ENCODE results near the gene RAX2. TPM values are rescaled to one million over a fixed set of nuclear protein-coding genes. Genes with fewer than 3 reads are reported as not detected.

The RAX2 gene
- total RNA-seq, 1 donor from 2014 or later: not detected

- intact Hi-C loops (cut with micrococcal nuclease): no loop called here
Observed at GRCh38 chr19:3733549-3734309, 38.3 kb downstream of the RAX2 start.

DNA sequence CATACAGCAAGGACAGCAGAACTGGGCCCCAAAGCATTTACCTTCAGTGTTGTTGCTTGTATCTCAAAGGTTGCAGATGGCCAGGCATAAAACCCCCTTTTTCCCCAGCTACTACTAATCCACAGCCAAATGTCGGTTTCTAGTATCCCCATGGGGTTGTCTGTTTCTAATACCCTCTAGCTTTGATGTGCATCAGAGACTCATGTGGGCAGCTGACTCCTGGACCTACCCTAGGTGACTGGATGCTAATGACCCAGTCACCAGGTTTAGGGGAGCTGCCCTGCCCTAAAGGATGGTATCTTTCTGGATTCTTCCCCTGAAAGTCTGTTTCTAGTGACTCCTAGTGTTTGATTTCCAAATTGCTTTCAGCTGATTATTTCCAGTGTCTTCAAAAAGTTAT, 39.9 kb downstream of the RAX2 start:
- intact Hi-C loops (cut with micrococcal nuclease): no loop called here

GRCh38 chr19:3730457-3730958, 41.5 kb downstream of the RAX2 start:
- intact Hi-C loops (cut with micrococcal nuclease): no loop called here

DNA sequence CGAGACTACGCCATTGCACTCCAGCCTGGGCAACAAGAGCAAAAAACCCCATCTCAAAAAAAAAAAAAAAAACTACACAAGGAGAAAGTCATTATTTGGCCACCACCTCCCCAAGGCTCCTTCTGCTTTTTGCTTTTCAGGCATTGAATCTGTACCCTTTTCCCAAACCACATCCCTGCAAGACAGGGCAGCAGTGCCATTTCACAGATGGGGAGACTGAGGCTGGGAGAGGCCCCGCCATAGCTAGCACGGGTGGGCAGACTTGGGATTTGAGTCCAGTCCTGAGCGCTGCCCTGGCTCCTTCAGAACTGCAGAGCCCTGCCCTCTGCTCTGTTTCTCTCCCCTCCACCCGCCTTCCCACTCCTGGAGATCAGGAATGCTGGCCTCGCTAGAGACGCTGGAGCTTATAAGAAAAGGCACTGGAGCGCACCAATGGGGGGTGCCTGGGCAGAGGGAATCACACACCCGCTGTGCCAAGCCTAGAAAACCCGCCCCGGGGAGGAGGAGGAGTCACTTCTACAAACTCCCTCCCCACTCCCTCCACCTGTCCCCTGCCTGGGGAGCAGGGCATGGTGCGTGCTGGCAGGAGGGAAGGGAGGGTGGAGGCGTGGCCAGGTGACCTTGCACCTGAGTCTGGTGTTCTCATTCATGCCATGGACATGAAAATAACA, 46.3 kb downstream of the RAX2 start:
- intact Hi-C loops (cut with micrococcal nuclease): no loop called here

GRCh38 chr19:3725121-3725520, 46.9 kb downstream of the RAX2 start:
- intact Hi-C loops (cut with micrococcal nuclease): no loop called here

DNA sequence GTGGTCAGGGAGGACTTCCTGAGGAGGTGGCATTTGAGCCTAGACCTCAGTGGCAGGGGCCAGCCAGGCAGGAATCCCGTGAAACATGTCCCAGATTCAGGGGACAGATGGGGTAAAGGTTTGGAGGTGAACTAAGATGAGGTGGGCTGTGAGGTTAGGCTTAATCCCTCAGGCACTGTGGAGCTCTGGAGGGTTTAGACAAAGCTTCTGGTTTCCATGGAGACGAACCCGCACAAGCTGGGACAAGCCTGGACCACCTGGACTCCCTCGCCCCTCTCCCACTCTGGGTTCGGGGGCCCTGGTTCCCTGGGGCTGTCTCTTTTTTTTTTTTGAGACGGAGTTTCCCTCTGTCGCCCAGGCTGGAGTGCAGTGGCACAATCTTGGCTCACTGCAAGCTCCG, 48.1 kb downstream of the RAX2 start:
- intact Hi-C loops (cut with micrococcal nuclease): no loop called here

GRCh38 chr19:3723110-3723488, 48.9 kb downstream of the RAX2 start:
- intact Hi-C loops (cut with micrococcal nuclease): no loop called here

- intact Hi-C loops (cut with micrococcal nuclease): no loop called here
Observed at GRCh38 chr19:3722443-3723109, 49.5 kb downstream of the RAX2 start.

- intact Hi-C loops (cut with micrococcal nuclease): loop anchor here (1.0 kb wide), 1 partner anchor 39 kb away; the partner anchor contains the start of gene APBA3
Observed at GRCh38 chr19:3721887-3722442, 50.1 kb downstream of the RAX2 start.

DNA sequence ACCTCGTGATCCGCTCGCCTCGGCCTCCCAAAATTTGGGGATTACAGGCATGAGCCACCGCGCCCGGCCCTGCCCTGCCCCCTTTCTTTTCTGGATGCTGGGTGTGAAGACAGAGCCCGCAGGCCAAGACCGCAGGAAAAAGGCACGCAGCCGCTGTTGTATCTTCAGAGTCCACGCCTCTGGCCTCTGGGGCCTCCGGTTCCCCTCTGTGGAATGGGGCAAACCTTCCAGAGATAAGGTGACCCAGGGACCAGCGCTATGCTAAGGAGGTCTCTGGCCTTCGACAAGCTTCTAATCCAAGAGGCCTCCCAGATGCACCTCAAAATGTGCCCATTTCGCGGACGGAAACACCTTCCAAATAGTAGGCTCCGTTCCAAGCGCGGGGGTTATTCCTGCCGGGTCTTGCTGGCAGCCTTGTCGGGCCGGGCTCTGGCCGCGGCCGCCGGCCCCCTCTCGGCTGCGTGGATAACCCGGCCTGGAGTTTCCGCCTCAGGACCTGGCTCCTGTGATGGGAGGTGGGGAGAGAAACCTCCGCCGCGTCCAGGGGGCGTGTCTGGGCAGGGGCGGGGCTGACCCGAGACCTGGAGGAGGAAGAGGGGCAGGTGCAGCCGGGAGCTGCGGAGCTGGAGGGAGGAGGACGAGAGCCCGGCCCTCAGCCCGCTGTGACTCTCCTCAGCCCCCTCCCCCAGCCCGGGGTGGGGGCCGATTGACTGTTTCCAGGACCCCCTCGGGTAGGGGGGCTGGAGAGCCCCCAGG, 50.7 kb downstream of the RAX2 start:
- intact Hi-C loops (cut with micrococcal nuclease): loop anchor here (1.0 kb wide), 1 partner anchor 40 kb away; the partner anchor contains the start of gene APBA3

DNA sequence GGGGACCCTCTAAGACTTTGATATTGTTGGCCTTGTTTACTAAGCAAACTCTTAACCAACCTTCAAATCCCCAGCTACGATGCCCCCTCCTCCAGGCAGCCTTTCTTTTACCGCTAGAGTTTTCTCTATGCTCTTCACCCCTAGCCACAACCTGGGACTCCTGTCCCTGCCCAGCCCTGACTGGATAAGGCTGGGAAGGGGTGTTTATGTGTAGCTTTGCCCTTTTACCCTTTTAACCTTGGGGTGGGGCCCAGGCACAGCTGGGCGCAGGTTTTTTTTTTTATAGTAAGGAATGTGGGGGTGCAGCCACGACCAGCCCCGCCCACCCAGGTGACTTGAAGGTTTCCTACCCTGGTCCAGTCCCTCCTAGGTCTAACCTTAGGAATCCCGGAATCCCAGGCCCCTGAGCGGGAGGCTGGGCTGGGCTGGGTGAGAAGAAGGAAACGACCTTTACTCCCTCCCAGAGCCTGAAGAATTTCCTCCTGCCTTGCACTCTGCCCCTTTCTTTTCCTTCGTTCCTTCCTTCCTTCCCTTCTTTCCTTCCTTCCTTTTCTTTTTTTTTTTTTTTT, 51.6 kb downstream of the RAX2 start:
- intact Hi-C loops (cut with micrococcal nuclease): no loop called here

- intact Hi-C loops (cut with micrococcal nuclease): loop anchor here (1.0 kb wide), 1 partner anchor 102 kb away; no protein-coding TSS in a partner anchor
Observed at GRCh38 chr19:3719868-3720267, 52.2 kb downstream of the RAX2 start.

Other genes with a start within 250 kb of the RAX2 start
- gene TEKTIP1, start 233.1 kb downstream of the RAX2 start, total RNA-seq: 5.0 and 7.6 TPM in 2 replicates
- gene MFSD12, start 214.6 kb downstream of the RAX2 start, total RNA-seq: 89.0 and 92.8 TPM in 2 replicates
- gene HMG20B, start 199.3 kb downstream of the RAX2 start, total RNA-seq: 41.5 and 44.3 TPM in 2 replicates
- 0.95 and 0.98 TPM in 2 replicates for gene GIPC3, start 186.8 kb downstream of the RAX2 start, total RNA-seq
- 0.39 and 1.1 TPM in 2 replicates for gene TBXA2R, start 165.4 kb downstream of the RAX2 start, total RNA-seq
- gene CACTIN, start 145.4 kb downstream of the RAX2 start, total RNA-seq: 35.4 and 39.2 TPM in 2 replicates
- gene PIP5K1C, start 71.8 kb downstream of the RAX2 start, total RNA-seq: 23.5 and 23.9 TPM in 2 replicates
- gene TJP3, start 63.8 kb downstream of the RAX2 start, total RNA-seq: 1.3 and 1.5 TPM in 2 replicates
- 63.4 and 67.9 TPM in 2 replicates for gene APBA3, start 10.5 kb downstream of the RAX2 start, total RNA-seq
- gene MRPL54, start 9.5 kb downstream of the RAX2 start, total RNA-seq: 93.9 and 94.5 TPM in 2 replicates
- 9.0 and 11.2 TPM in 2 replicates for gene MATK, start 14.2 kb upstream of the RAX2 start, total RNA-seq
- 0.25 and 0.32 TPM in 2 replicates for gene ZFR2, start 96.8 kb upstream of the RAX2 start, total RNA-seq
- not detected in 2 replicates for gene ATCAY, start 108.5 kb upstream of the RAX2 start, total RNA-seq
- gene NMRK2, start 160.8 kb upstream of the RAX2 start, total RNA-seq: not detected in 2 replicates
- gene DAPK3, start 198.9 kb upstream of the RAX2 start, total RNA-seq: 38.1 and 42.6 TPM in 2 replicates
- gene EEF2, start 213.2 kb upstream of the RAX2 start, total RNA-seq: 1,694 and 1,729 TPM in 2 replicates
- 38.4 and 40.5 TPM in 2 replicates for gene PIAS4, start 235.5 kb upstream of the RAX2 start, total RNA-seq